CD4-positive, CD25-positive, alpha-beta regulatory T cell (primary cell): ENCODE data around the gene SEL1L2. TPM values are rescaled to one million over a fixed set of nuclear protein-coding genes. Genes with fewer than 3 reads are reported as not detected.

Source experiments
- ATAC-seq, 2 donors: fragments of 150-1000 bp; cut with Tn5 transposase; one replicate each; pipeline ENCODE4 v1.10.0; 2021; ENCODE audit warnings: low read depth in 2 of 2, moderate number of reproducible peaks in 2 of 2, moderate library complexity in 1 of 2
- DNase-seq, 3 donors: peaks; one replicate each; pipeline versions ENCODE4 v3.0.0 to v3.0.0-alpha.2; 2012 to 2022; ENCODE audit warnings: mixed read lengths in 1 of 3
- H3K27ac ChIP-seq: one replicate; pipeline ENCODE4 v1.7.0; 2013; ENCODE audit warnings: mild to moderate bottlenecking, low read length; ENCODE audit not compliant: insufficient read depth, poor library complexity, severe bottlenecking
- H3K27me3 ChIP-seq: one replicate; pipeline ENCODE4 v1.7.0; 2013; ENCODE audit warnings: low read length; ENCODE audit not compliant: control insufficient read depth, insufficient read depth
- H3K36me3 ChIP-seq: one replicate; pipeline ENCODE4 v1.7.0; 2013; ENCODE audit warnings: mild to moderate bottlenecking, low read length, moderate library complexity; ENCODE audit not compliant: control insufficient read depth, insufficient read depth
- H3K4me1 ChIP-seq: 2 replicates; pipeline ENCODE4 v1.7.0; 2013; ENCODE audit warnings: mild to moderate bottlenecking, low read length; ENCODE audit not compliant: insufficient read depth, control insufficient read depth, poor library complexity, severe bottlenecking
- H3K4me3 ChIP-seq: one replicate; pipeline ENCODE4 v1.7.0; 2013; ENCODE audit warnings: low read depth, mild to moderate bottlenecking, low read length, moderate library complexity
- H3K9me3 ChIP-seq, 2 experiments: 1 replicate in 1 of 2; 2 replicates in 1 of 2; pipeline ENCODE4 v1.7.0; 2013; ENCODE audit warnings: low read length in 2 of 2, mild to moderate bottlenecking in 1 of 2, moderate library complexity in 1 of 2; ENCODE audit not compliant: control insufficient read depth in 2 of 2
- H3K27ac Mint-ChIP-seq, 3 donors: one replicate each; pipeline ENCODE4 v1.8.0; 2020 to 2022; ENCODE audit warnings: mild to moderate bottlenecking in 3 of 3, mixed read lengths in 3 of 3, moderate library complexity in 2 of 3
- H3K27me3 Mint-ChIP-seq: one replicate; pipeline ENCODE4 v1.8.0; 2022; ENCODE audit warnings: mild to moderate bottlenecking, mixed read lengths
- H3K36me3 Mint-ChIP-seq: one replicate; pipeline ENCODE4 v1.8.0; 2020; ENCODE audit warnings: mixed read lengths
- H3K4me1 Mint-ChIP-seq, 4 donors: one replicate each; pipeline ENCODE4 v1.8.0; 2020 to 2022; ENCODE audit warnings: mixed read lengths in 4 of 4, mild to moderate bottlenecking in 1 of 4
- H3K4me3 Mint-ChIP-seq, 4 donors: one replicate each; pipeline ENCODE4 v1.8.0; 2020 to 2022; ENCODE audit warnings: mild to moderate bottlenecking in 4 of 4, mixed read lengths in 4 of 4, moderate library complexity in 3 of 4
- H3K9me3 Mint-ChIP-seq, 7 donors: one replicate each; pipeline ENCODE4 v1.8.0; 2020 to 2022; ENCODE audit warnings: mixed read lengths in 7 of 7, mild to moderate bottlenecking in 3 of 7, moderate library complexity in 2 of 7
- polyA plus RNA-seq, 4 donors: library from polyadenylated mRNA; unstranded; fragments of 300-500 nt; fragmentation: Illumina TruSeq; gene quantifications; one replicate each; pipeline ENCODE4 v1.2.3, GENCODE V29; 2021
- total RNA-seq: library from RNA; stranded (reverse); gene quantifications from one replicate; pipeline ENCODE4 v1.2.3, GENCODE V29; 2022

SEL1L2 gene
- total and polyA plus RNA-seq, 5 donors from 2014 or later: not detected

DNA sequence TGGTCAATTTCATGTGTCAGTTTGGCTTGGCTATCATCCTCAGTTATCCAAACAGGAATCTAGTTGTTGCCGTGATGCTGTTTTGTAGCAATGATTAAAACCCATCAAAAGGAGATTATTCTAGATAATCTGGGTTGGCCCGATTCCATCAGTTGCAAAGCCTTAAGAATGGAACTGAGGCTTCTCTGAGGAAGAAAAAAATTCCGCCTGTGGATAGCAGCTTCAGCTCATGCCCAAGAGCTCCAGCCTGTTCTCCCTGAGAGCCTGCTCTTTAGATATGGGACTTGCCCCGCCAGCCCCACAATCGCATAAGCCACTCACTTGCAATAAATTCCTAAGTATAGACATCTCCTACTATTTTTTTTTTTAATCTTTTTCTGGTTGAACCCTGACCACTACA lies 61.5 kb downstream of the SEL1L2 start:
- no peak overlapping the region for H3K27ac ChIP-seq
- ATAC-seq (no peak), DNase-seq (no peak)
- peaks cover 0 to 2% (median 0%) of the 10 kb centered on the region in 7 donors for H3K9me3 Mint-ChIP-seq
- H3K4me1 Mint-ChIP-seq: no peaks in the 10 kb centered on the region
- H3K4me3 ChIP-seq: no peak overlapping the region
- no peaks in the 10 kb centered on the region for H3K27me3 Mint-ChIP-seq
- no peaks in the 10 kb centered on the region for H3K9me3 ChIP-seq
- H3K4me1 ChIP-seq: no peaks in the 10 kb centered on the region
- no peak overlapping the region for H3K4me3 Mint-ChIP-seq
- H3K27ac Mint-ChIP-seq: no peak overlapping the region
- H3K36me3 ChIP-seq: no peaks in the 10 kb centered on the region
- no peaks in the 10 kb centered on the region for H3K36me3 Mint-ChIP-seq
- H3K27me3 ChIP-seq: no peaks in the 10 kb centered on the region

DNA sequence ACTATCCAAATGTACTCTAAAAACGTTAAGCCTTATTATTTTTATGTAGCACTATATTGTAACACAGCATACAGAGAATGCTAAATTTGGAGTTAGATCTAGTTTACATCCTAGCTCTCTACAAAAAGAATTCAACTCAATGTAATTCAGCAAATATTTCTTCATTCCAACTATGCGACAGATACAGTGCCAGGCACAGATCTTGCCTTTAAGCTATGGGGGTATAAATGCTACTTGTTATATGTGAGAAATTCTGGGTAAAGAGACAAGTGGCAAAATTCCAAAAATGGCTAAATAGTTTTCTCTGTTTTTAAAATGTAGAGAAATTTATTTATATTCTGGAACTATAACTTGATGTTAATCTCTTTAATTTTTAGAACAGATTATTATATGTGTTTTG lies 63.2 kb downstream of the SEL1L2 start:
- no peaks in the 10 kb centered on the region for H3K27me3 Mint-ChIP-seq

GRCh38 chr20:13922241-13922640 lies 68.2 kb downstream of the SEL1L2 start:
- Histone ChIP-seq H3K4me3 (no peak overlapping the region), H3K36me3 (no peaks in the 10 kb centered on the region), H3K27me3 (no peaks in the 10 kb centered on the region), H3K4me1 (no peaks in the 10 kb centered on the region), H3K9me3 (no peaks in the 10 kb centered on the region), H3K27ac (no peak overlapping the region)
- ATAC-seq: no peak
- Mint-ChIP-seq H3K27me3 (no peaks in the 10 kb centered on the region), H3K4me3 (no peak overlapping the region), H3K36me3 (no peaks in the 10 kb centered on the region), H3K4me1 (no peaks in the 10 kb centered on the region), H3K27ac (no peak overlapping the region), H3K9me3 (peaks cover 0 to 4% (median 0%) of the 10 kb centered on the region in 7 donors)
- DNase-seq: no peak

More for the DNA sequence above, 63.2 kb downstream of the SEL1L2 start:
- no peaks in the 10 kb centered on the region for H3K4me1 Mint-ChIP-seq
- H3K36me3 Mint-ChIP-seq: no peaks in the 10 kb centered on the region
- H3K4me3 ChIP-seq: no peak overlapping the region
- no peak overlapping the region for H3K27ac Mint-ChIP-seq
- no peak overlapping the region for H3K4me3 Mint-ChIP-seq
- H3K27me3 ChIP-seq: no peaks in the 10 kb centered on the region
- no peaks in the 10 kb centered on the region for H3K9me3 ChIP-seq
- ATAC-seq: no peak
- H3K9me3 Mint-ChIP-seq: peaks cover 0 to 2% (median 0%) of the 10 kb centered on the region in 7 donors
- no peaks in the 10 kb centered on the region for H3K4me1 ChIP-seq
- H3K27ac ChIP-seq: no peak overlapping the region
- no peak for DNase-seq
- H3K36me3 ChIP-seq: no peaks in the 10 kb centered on the region

- H3K27ac ChIP-seq: no peak overlapping the region
- Mint-ChIP-seq H3K27ac (no peak overlapping the region), H3K9me3 (peaks cover 0 to 2% (median 0%) of the 10 kb centered on the region in 7 donors), H3K4me1 (no peaks in the 10 kb centered on the region), H3K36me3 (no peaks in the 10 kb centered on the region), H3K27me3 (no peaks in the 10 kb centered on the region), H3K4me3 (peak overlapping the region in 1 of 4 donors; percentile 48)
- no peaks in the 10 kb centered on the region for H3K27me3 ChIP-seq
- H3K4me1 ChIP-seq: no peaks in the 10 kb centered on the region
- no peak overlapping the region for H3K4me3 ChIP-seq
- no peak for DNase-seq
- H3K36me3 ChIP-seq: no peaks in the 10 kb centered on the region
- no peak for ATAC-seq
- no peaks in the 10 kb centered on the region for H3K9me3 ChIP-seq
Measured at GRCh38 chr20:13915284-13915683, 75.1 kb downstream of the SEL1L2 start.

DNA sequence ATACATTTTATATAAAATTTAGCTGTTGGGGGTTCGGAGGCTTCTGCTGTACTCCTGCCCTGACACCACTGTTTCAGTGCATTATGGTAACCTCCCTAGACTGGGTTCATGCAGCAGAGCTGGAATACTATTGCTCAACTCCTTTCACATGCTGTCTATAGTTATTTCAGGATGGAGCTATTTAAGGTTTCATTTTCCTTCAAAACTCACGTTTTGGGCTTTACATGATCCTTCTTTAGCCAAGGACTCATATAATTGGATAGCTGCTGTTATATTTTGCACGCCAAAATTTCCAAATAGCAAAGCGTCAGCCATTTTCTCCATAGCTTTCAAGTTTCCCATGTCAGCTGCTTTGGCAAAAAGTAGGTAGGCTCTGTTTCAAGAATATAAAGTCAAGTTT lies 76.8 kb downstream of the SEL1L2 start:
- Histone ChIP-seq H3K27me3 (no peaks in the 10 kb centered on the region), H3K9me3 (no peaks in the 10 kb centered on the region), H3K36me3 (no peaks in the 10 kb centered on the region), H3K4me3 (no peak overlapping the region), H3K27ac (no peak overlapping the region), H3K4me1 (no peaks in the 10 kb centered on the region)
- no peak overlapping the region for H3K27ac Mint-ChIP-seq
- H3K9me3 Mint-ChIP-seq: peaks cover 0 to 4% (median 0%) of the 10 kb centered on the region in 7 donors
- no peak for ATAC-seq
- DNase-seq: no peak
- no peaks in the 10 kb centered on the region for H3K27me3 Mint-ChIP-seq
- no peak overlapping the region for H3K4me3 Mint-ChIP-seq
- H3K4me1 Mint-ChIP-seq: no peaks in the 10 kb centered on the region
- no peaks in the 10 kb centered on the region for H3K36me3 Mint-ChIP-seq

DNA sequence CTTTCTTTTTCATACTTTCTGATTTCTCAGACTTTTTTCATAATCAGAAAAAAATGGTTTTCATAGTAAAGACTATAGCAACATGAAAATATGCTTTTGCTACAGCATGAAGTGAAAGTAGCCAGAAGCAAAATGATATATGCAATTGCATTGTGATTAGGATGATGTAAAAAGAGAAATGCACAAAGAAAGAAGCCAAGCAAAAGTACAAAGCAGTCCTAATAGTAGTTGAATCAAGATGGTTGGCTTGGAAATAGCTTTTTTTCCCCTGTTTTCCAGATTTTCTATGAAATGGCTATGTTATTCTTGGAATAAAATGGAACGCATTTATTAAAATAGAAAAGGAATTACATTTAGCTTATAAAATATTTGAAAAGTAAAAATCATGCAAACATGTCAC lies 77.3 kb downstream of the SEL1L2 start:
- no peaks in the 10 kb centered on the region for H3K4me1 Mint-ChIP-seq
- Histone ChIP-seq H3K27me3 (no peaks in the 10 kb centered on the region), H3K4me1 (no peaks in the 10 kb centered on the region), H3K27ac (no peak overlapping the region), H3K9me3 (no peaks in the 10 kb centered on the region), H3K36me3 (no peaks in the 10 kb centered on the region), H3K4me3 (no peak overlapping the region)
- no peak overlapping the region for H3K4me3 Mint-ChIP-seq
- no peaks in the 10 kb centered on the region for H3K27me3 Mint-ChIP-seq
- ATAC-seq (no peak), DNase-seq (no peak)
- no peak overlapping the region for H3K27ac Mint-ChIP-seq
- H3K9me3 Mint-ChIP-seq: peaks cover 0 to 4% (median 0%) of the 10 kb centered on the region in 7 donors
- no peaks in the 10 kb centered on the region for H3K36me3 Mint-ChIP-seq

- Mint-ChIP-seq H3K27me3 (no peaks in the 10 kb centered on the region), H3K9me3 (peaks cover 0 to 4% (median 0%) of the 10 kb centered on the region in 7 donors), H3K4me1 (no peaks in the 10 kb centered on the region), H3K4me3 (no peak overlapping the region), H3K27ac (no peak overlapping the region), H3K36me3 (no peaks in the 10 kb centered on the region)
- ATAC-seq (no peak), DNase-seq (no peak)
- H3K4me1 ChIP-seq: no peaks in the 10 kb centered on the region
- no peaks in the 10 kb centered on the region for H3K9me3 ChIP-seq
- H3K36me3 ChIP-seq: no peaks in the 10 kb centered on the region
- no peak overlapping the region for H3K4me3 ChIP-seq
- H3K27me3 ChIP-seq: no peaks in the 10 kb centered on the region
- no peak overlapping the region for H3K27ac ChIP-seq
Measured at GRCh38 chr20:13910492-13910891, 79.9 kb downstream of the SEL1L2 start.

DNA sequence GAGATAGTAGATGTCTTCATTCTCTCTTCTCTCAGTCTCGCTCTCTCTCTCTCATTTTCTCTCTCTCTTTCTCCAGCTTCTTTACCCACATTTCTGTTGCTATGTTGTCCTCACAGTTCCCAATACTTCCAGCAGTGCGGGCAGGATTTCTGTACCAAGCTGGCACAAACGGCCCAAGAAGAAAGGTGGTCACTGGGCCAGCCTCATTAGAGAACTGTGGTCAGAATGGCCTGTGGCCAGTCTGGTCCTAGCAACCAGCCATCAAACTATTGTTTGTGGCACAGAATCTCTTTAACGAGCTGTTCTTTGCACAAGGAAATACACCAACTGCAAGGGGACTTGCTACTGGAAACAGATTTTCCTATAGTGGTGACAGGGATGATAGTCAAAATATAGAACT lies 81.3 kb downstream of the SEL1L2 start:
- Mint-ChIP-seq H3K9me3 (peaks cover 0 to 3% (median 0%) of the 10 kb centered on the region in 7 donors), H3K36me3 (no peaks in the 10 kb centered on the region), H3K27me3 (no peaks in the 10 kb centered on the region), H3K4me3 (no peak overlapping the region), H3K27ac (no peak overlapping the region), H3K4me1 (no peaks in the 10 kb centered on the region)
- Histone ChIP-seq H3K36me3 (no peaks in the 10 kb centered on the region), H3K27ac (no peak overlapping the region), H3K9me3 (no peaks in the 10 kb centered on the region), H3K4me1 (no peaks in the 10 kb centered on the region), H3K4me3 (no peak overlapping the region), H3K27me3 (no peaks in the 10 kb centered on the region)
- no peak for ATAC-seq
- no peak for DNase-seq
